Suppressor macrophage (primary cell): Measurements from ENCODE around the gene GRIK4.
A peak's percentile ranks its signal among the peaks of the same experiment; 100 is the strongest.

Experiments used
- DNase-seq, 4 experiments: peaks; one replicate each; pipeline ENCODE4 v3.0.0-alpha.2; 2020 to 2022

Gene GRIK4

DNA sequence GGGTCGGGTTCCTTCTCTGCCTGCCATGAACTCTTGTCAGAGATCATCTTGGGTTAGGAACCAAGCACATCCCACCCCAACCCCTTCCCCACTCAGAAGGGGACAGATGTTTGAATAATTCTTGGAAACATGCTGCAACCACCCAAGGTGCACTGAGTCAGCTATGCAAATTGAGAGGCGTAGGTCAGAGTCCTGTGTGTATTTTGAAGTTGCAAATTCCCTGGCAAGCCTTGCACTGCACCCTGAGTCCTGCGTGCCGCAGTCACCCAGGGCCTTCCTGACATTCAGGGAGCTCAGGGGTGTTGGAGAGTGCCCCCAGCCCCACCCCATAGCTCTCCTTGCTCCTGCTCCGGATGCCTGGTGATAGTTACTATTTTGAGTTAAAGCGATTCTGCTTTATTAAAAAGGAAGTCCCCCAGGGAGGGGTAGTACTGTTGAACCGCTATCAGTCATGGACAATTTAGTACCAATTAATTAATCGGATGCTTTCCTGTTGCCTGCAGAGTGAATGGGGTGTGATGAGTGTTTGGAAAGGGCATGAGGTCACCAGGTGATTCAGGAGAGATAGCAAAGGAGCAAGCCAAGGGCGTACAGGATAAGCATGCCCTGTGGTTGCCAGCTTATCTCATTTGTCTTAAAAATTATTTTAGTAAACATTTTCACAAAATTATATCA is 123.7 kb downstream of the GRIK4 start:
- no peak for DNase-seq

DNA sequence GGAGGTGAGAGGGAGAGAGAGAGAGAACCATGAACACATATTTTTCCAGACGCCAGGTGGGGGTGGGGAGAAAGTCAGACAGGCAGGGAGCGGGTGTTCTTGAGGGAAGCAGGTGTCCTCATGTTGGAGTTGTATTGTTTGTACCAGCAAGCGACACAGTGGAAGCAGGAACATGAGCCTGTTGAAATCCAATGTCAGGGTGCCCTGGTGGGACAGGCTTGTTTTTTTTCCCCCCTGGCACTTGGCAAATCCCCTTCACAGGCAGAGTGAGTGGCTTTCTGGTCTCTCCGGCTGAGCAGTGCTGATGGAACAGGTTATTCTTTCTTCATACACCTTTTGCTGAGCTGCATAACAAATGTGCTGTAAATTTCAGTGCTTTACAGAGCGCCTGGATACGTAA is 125.6 kb downstream of the GRIK4 start:
- DNase-seq, result no peak

DNA sequence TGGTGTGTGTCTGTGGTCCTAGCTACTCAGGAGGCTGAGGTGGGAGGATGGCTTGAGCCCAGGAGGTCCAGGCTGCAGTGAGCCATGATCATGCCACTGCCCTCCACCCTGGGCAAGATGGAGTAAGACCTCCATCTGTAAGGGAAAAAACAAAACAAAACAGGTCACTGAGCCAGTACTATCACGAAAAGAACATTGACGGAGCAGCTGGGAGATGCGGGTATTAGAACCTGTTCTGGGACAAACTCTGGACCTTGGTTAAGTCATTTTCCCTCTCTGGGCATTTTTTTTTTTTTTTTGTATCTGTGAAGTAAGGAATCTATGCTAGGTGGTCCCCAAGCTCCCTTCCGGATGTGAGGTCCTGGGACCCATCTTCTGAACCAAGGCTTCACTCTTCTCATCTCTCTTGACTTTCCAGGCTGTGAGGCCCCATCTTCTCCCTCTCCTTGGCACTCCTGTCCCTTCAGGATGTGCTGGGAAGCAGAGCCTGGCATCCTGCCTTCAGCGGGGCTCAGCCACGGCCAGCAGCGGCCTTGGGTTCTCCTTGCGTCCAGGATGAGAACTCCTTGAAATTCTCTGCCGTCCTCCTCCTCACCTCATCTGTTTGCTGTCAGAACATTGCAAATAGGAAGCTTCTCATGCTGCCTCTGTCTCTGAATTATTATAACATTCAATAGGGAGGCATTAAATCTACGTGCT is 130.8 kb downstream of the GRIK4 start:
- no peak for DNase-seq

DNA sequence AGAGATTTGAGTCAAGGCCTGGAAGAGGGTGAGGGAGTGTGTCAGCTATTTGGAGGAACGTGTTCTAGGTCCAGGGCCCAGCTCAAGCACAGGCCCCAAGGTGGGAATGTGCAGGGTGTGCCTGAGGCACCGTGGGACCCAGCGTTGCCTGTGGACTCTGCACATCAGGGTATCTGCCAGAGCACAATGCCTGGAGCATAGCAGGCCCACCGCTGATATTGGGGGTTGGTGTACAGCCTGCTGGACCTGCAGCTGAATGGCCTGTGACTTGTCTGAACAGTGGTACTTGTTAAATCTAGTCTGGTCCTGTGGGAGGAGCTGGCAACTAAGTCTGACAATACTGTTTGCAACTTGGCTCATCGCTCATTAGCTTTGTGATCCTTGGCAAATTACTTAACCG is 131.7 kb downstream of the GRIK4 start:
- DNase-seq, result no peak

DNA sequence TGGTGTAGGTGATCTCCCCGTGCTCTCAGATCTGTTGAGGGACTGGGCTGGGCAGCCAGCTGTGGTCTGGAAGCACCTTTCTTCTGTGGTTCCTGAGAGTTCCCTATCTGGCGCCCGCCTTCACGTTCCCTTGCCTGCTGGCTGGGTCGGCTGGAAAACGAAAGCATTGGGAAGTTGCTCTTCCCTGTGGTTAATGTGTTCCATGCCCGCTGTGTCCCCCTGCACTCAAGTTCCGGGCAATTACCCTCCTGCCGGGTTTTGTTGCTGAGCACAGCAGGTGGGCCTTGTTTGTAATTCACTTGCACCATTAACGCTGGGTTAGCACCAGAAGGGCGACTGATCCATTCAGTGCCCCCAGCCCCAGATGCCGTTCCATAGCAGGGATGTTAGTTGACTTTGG is 134.1 kb downstream of the GRIK4 start:
- DNase-seq, result no peak

DNA sequence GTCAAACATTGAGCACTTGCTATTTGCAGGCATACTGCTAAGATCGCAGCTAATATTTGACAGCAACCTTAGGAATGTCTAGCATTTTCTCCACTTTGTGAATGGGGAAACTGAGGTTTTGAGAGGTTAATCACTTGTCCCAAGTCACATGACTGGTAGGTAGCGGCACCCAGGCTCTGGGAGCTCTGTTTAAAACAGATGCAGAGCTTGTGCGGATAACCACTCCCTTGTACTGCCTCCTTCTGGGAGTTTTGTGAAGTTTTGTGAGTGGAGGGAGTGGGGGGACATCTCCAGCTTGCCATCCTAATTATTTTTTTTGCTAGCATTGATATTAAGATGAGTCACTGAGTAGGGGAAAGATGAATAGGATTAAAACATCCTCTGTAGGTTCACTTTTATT is 134.7 kb downstream of the GRIK4 start:
- no peak for DNase-seq

DNA sequence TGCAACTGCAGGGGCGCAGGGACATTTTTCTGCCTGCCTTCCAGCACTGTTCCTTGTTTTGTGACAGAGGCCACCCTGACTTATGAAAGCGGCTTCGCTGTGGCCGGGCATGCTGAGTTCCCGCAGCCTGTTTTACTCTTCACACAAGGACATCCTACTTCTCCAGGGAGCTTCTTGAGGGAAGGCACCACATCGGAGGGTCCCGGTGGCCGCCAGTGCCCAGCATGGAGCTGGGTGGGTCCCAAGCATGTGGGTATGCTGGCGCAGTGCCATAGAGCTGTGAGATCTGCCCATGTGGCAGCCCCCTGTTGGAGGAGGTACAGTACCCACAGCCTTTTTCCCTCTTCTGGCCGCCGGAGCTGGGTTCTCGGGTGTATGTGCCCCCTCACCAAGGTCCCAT is 136.1 kb downstream of the GRIK4 start:
- DNase-seq, result no peak

DNA sequence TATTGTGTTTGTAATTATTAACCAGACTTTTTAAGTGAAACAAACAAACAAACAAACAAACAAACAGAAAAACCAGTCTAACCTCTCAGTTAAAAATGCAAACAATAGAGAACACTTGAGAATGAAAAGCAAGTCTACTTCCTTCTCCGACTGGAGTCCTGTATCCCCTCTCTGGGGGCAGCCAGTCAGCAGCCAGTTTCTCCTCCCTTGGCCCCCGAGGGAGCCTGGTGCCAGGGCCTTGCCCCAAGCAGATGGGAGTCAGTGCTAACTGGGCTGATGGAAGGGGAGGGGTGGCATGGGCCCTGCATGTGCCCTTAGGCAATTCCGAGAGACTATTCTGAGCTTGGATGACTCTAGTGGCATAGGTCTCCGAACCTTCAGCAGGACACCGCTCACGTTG is 137.2 kb downstream of the GRIK4 start:
- DNase-seq, result no peak

DNA sequence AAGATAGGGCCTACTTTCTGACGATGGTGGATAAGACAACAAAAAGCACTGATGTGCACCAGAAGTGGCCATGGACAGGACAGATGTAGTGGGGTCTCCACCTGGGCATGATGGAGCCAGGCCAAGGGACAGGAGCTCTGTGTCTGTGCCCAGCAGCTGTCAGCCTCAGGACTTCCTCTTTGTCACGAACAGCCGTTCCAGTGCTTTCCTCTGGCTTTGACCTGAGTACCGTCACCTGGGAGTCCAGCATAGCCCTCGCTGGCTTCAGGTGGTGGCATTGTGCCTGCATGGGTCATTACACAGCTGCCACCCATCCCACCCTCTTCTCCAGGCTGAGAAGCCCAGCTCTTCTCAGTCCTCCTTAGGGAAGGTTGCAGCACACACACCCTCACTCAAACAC is 137.8 kb downstream of the GRIK4 start:
- DNase-seq, result no peak

DNA sequence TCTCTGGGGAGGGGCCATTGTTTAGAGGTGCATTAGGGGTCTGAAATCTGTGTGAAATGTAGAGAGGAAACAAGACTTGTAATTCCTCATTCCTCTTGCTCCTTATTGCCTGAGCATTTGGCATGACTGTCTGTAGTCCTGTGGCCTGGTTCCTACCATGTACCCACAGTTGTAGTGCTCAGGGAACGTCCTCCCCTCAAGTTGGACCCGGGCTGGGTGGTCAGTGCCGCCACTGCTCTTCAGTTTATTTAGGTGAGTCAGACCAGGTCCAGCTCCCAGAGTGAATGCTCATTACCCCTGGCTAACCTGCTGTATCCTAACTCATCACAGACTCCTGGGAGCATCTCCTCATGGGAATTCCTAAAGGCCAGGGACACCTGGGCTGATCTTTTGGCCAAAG is 139.8 kb downstream of the GRIK4 start:
- DNase-seq, result no peak

DNA sequence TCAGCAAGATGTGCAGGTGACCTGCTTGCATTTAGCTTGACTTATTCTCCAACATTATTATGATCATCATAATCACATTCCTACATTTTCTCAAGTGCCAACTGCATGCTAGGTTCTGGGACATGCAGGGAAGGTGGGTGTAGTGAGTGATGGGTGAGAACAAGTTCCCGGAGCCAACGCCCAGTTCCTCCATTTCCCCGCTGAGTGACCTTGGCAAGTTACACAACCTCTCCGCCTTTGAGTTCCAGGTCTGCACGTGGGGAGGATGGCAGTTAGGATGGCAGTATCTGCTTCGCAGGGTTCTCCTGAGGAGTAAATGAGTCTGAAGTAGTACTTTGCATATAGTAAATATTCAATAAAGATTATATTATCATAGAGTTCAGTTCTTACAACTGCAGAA is 140.3 kb downstream of the GRIK4 start:
- DNase-seq, result no peak

DNA sequence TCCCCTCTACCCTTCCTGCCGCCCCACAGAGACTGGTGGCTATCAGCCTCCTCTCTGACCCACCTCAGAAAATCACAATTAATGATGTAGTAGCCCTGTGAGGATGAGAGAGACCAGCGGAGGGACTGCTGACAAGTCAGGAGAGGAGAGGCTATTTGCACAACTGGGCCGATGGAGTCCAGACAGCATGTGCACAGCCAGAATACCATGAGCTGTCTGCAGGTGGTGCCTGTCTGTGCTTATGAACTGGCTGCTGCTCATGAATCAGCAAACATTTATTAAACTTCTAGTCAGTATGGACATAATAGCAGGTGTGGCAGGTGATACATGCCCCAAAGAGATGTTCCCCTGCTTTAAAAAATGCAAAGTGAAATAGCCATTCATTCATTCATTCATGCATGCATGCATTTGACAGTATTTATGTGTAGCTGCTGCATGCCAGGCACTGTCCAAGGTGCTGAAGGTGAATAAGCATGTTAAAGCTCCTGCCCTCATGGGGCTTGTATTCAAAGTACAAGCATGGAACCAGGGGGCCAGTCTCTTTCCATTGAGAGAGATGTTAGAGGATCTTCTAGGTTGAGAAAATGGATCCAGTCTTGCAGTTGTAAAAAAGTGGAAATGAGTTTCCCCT is 141.3 kb downstream of the GRIK4 start:
- DNase-seq, result peak in 3 of 4 experiments; percentile 10 to 34 (median 13)

DNA sequence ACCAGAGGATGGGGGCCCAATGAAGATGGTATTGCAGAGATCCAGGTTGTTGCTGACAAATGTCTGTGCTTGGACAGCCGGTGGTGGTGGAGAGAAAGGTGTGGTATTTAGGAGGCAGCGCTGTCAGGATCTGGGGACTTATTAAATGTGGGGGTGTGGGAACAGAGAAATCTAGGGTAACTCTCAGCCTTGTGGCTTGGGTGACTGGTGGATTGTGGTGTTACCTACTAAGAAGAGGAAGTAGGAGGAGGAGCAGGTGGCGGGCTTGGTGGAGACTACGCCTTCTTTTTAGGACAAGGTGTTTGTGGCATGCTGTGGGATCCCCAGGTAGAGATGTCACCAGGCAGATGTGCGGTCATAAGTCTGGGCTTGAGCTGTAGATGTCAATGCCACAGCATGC is 144.0 kb downstream of the GRIK4 start:
- DNase-seq, result no peak

DNA sequence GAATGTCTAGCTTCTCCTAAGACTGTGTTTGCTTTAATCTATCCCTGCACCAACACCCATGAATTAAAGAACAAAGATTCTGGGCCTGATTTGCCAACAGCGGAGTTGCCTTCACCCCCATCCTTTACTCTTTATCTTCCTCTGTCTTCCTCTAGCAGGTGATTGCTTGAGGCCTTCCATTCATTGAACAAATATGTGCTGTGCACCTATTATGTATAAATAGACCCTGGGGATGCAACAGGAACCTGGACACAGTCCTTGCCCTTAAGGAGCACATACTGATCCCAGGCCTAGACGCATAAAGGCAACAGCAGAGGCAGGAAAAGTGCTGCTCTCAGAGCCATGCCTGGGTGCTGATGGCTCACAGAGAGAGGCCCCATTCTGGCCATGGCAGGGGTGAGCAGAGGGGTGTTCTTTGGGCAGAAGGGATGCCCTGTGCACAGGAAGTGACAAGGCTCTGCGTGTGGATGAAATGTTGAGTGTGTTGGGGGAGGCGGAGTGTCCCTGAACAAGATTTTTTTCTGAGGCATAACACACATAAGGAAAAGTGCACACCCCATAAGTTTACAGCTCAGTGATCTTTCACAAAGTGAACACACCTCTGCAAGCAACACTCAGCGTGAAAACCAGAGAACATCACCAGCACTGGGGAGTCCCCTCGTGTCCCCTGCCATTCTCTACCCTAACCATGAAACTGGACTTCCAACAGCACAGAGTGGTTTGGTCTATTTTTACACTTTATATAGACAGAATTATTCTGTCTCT is 145.9 kb downstream of the GRIK4 start:
- DNase-seq, result no peak

DNA sequence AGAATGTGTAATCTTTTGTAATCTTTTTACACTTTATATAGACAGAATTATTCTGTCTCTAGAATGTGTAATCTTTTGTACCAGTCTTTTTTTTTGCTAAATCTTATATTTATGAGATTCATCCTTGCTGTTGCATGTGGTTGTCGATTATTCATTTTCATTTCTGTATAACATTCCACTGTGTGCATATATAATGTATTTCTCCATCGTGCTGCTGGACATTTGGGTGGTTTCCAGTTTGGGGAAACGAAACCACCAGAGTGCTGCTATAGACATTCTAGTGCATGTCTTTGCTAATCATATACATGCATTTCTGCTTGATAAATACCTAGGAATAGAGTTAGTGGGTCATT is 146.5 kb downstream of the GRIK4 start:
- DNase-seq, result peak; percentile 21 to 62 (median 54)

DNA sequence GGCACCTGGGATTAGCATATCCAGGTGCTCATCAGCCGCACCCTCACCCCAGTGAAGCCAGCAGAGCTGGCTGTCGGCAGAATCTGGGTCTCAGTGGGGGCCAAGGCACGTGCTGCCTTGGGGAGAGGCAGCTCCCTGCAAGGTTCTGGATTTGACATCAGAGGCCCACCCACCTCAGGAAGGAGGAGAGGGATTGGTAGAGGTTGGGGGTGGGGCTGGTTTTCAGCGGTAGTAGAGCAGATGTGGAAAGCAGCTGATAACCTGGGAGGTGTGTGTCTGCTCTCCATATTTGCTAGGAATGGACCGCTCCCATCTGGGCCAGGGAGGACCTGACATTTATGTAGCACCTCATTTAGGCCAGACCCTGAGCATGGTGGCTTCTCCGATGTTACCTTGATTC is 147.5 kb downstream of the GRIK4 start:
- no peak for DNase-seq

DNA sequence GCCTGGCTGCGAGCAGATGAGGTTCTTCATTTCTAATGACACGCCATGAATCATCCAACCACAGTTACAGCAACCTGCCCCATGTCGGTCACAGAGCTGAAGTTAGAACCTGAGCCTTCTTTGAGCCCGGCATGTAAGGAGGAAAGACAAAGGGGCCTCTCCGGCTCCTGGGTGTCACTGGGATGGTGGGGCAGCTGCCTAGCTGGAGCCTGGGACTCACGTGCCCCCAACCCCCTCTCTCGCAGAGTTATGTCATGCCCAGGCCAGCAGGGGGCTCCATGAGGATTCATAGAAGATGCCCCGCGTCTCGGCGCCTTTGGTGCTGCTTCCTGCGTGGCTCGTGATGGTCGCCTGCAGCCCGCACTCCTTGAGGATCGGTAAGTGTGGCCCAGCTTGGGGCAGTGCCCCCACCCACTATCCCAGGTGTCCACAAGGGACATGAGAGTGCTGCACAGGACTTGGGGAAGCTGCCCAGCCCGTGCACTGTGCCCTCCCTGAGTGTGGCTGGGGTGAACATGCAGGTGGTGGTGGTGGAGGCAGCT is 148.5 kb downstream of the GRIK4 start:
- DNase-seq, result peak; percentile 31 to 60 (median 48)

DNA sequence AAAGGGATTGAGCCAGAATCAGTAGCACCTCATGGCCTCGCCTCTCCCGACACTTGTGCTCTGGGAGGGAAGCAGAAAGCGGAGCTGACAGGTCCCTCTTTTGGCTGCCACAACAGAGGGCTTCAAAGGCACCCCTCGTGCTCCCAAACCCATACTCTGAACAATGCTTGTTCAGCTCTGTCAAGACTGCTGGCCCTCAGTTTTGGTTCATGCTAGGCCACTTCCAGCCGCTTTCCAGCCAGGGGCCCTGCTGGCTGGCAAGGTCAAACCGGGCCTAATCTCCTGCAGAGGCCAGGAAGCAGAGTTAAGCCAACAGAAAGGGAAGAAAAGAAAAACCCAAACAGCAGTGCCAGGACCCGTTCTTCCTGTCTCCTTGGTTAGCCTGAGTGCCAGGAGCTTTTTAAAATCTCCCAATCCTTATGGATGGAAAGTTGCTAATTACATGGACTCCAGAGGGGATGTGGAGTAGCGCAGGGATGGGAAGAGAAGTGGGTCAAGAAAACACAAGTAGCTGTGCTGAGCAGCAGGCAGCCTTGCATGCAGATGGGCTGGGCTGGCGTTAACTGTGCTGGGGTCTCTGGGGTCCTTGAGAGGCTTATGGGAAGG is 150.6 kb downstream of the GRIK4 start:
- DNase-seq, result no peak

DNA sequence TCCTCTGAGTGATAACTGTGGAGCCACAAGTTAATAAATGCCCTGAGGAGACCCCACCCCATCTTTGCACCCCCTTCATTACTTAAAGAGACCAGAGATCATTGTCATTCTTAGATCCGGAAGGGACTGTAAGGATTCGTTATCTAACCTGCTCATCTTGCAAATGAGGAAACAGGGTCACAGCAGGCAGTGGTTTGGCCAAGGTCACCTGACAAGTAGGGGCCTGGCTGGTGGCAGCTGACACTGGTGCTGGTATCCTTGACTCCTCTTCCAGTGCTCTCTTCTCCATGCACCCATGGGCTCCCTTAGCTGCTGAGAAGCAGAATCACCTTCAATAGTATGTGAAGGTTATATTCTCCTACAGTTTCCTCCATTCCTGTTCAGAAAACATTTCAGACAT is 151.6 kb downstream of the GRIK4 start:
- no peak for DNase-seq

DNA sequence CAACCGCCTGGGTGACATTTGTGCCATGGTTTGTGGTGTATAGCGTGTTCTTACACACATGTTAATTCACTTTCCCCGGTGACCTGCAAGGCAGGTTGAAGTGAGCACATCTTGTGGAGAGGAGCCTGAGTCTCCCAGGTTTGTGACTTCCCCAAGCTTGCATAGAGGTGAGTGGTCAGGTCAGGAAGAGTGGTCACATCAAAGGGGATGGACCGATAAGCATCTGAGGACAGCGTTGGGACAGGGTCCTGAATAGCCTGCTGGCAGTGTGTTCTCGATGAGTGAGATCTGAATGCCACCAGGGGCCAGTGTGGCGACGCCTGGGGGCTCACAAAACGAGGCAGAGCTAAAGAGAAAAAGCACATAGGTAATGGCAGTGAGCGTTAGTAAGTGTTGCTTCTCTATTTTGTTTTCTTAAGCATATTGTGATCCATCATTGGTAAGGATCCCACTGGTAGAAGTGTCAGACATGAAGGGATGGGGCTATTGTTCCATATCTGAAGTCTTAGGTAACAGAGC is 154.6 kb downstream of the GRIK4 start:
- DNase-seq, result no peak

DNA sequence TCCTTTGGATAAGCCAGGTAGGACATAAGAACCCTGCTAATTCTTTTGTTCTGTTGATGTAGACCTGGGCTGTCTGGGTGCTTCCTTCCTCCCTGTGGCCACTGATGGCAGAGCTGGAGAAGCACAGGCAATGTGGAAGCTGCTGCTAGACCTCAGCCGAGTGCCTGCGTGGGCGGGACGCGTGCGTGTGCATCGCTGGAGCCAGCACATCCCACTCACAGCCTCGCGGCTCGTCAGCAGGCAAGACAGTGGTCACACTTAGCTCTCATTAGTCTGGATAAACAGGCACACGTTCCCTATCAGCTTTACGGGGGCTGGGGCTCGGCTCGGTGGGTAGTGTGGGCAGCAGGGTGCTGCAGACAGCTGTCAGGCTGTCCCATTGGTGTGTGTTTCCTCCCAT is 155.7 kb downstream of the GRIK4 start:
- DNase-seq, result peak; percentile 78 to 91 (median 84)

DNA sequence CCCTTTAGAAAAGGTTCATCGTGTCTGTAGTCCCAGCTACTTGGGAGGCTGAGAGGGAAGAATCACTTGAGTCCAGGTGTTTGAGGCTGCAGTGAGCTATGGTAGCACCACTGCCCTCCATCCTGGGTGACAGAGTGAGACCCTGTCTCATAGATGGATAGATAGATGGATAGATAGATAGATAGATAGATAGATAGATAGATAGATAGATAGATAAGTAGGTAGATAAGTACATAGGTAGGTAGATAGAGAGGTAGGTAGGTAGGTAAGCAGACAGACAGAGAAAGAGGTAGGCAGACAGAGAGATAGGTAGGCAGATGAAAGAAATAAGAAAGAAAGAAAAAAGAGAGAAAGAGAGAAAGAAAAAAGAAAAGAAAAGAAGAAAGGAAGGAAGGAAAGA is 156.4 kb downstream of the GRIK4 start:
- DNase-seq, result no peak

DNA sequence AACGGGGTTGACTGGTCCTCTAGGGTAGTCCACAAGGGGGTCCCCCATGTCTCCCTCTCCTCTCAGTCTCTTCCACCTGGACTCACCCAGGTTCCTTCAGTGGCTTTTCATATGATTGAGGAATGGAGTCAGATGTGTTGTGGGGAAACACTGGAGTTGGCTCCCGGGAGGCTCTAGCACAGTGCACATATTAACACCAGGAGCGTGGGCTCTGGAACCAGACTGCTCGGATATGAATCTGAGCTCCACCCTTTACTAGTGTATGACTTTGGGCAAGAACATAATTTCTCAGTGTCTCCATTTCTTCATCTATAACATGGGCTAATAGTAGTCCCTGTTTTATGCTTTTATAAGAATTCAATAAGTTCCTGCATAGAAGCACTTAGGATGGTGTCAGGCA is 157.0 kb downstream of the GRIK4 start:
- DNase-seq, result no peak
